Caco-2 (cell line): ENCODE data around the gene ARHGAP24. TPM values are rescaled to one million over a fixed set of nuclear protein-coding genes. Genes with fewer than 3 reads are reported as not detected.

Experiments
- BruUV-seq: library from RNA; stranded (reverse); fragments of 400-500 nt; replicated peaks from 2 replicates; lab custom pipeline; 2021; lab: Mats Ljungman, UMichigan
- CTCF ChIA-PET: fragments of 300-600 bp; sonication (Branson Sonifier 250); formaldehyde crosslinking; loops from one replicate; lab custom pipeline; 2022; ENCODE audit warnings: antibody characterized with exemption; lab: Charles Lee
- POLR2A ChIA-PET: fragments of 300-600 bp; sonication (Branson Sonifier 250); formaldehyde crosslinking; loops from one replicate; lab custom pipeline; 2022; ENCODE audit warnings: antibody characterized with exemption; lab: Charles Lee
- DNase-seq, 2 experiments: peaks; one replicate each; pipeline versions ENCODE4 v3.0.0 to v3.0.0-alpha.2; 2020 to 2022
- H3K27me3 ChIP-seq: replicated peaks from 2 replicates; pipeline ENCODE4 v1.6.0; 2011; ENCODE audit warnings: low read length; ENCODE audit not compliant: control insufficient read depth, insufficient read depth
- H3K36me3 ChIP-seq: 2 replicates; pipeline ENCODE4 v1.5.1; 2011; ENCODE audit warnings: low read length; ENCODE audit not compliant: control insufficient read depth, insufficient read depth
- H3K4me1 ChIP-seq: fragments of 250-450 bp; sonication (Bioruptor Pico); 2 replicates; pipeline ENCODE4 v1.5.1; 2020; ENCODE audit warnings: mild to moderate bottlenecking
- H3K4me3 ChIP-seq: 2 replicates; pipeline ENCODE4 v1.5.1; 2011; ENCODE audit warnings: low read depth, mild to moderate bottlenecking, control low read depth, low read length
- H3K9me3 ChIP-seq: fragments of 250-450 bp; sonication (Bioruptor Pico); 2 replicates; pipeline ENCODE4 v1.5.1; 2020; ENCODE audit warnings: mild to moderate bottlenecking, moderate library complexity
- H3K27ac Mint-ChIP-seq: one replicate; pipeline ENCODE4 v1.8.0; 2022; ENCODE audit warnings: mixed read lengths; ENCODE audit not compliant: unreplicated experiment
- H3K27me3 Mint-ChIP-seq: one replicate; pipeline ENCODE4 v1.8.0; 2022; ENCODE audit warnings: mixed read lengths; ENCODE audit not compliant: insufficient read depth, unreplicated experiment
- H3K36me3 Mint-ChIP-seq: one replicate; pipeline ENCODE4 v1.8.0; 2022; ENCODE audit warnings: mild to moderate bottlenecking, mixed read lengths; ENCODE audit not compliant: insufficient read depth, unreplicated experiment
- H3K4me1 Mint-ChIP-seq: one replicate; pipeline ENCODE4 v1.8.0; 2022; ENCODE audit warnings: low read depth, mixed read lengths; ENCODE audit not compliant: unreplicated experiment
- H3K4me3 Mint-ChIP-seq: one replicate; pipeline ENCODE4 v1.8.0; 2022; ENCODE audit warnings: mild to moderate bottlenecking, moderate library complexity, mixed read lengths; ENCODE audit not compliant: unreplicated experiment
- H3K9me3 Mint-ChIP-seq: one replicate; pipeline ENCODE4 v1.8.0; 2022; ENCODE audit warnings: mixed read lengths; ENCODE audit not compliant: unreplicated experiment
- intact Hi-C: fragments of 100-400 bp; cut with micrococcal nuclease; formaldehyde crosslinking; loops from one replicate; pipeline ENCODE4 v1.10.0; 2022; ENCODE audit not compliant: unreplicated experiment
- total RNA-seq: library from RNA; stranded (reverse); gene quantifications from 2 replicates; pipeline ENCODE4 v1.2.3, GENCODE V29; 2022
- TF ChIP-seq, protein P1 (sequence below), 2 experiments: fragments of 200-600 bp in 1 of 2; IDR thresholded peaks; 1 replicate in 1 of 2; 2 replicates in 1 of 2; pipeline versions ENCODE4 v1.5.1 to v1.8.0; 2011 to 2022; ENCODE audit warnings: antibody characterized with exemption in 1 of 2, control low read depth in 1 of 2, inconsistent platforms in 1 of 2, low read depth in 1 of 2, low read length in 1 of 2, mild to moderate bottlenecking in 1 of 2, moderate library complexity in 1 of 2; ENCODE audit not compliant: insufficient read depth in 1 of 2, severe bottlenecking in 1 of 2, unreplicated experiment in 1 of 2

Gene ARHGAP24
- total RNA-seq, 1 experiment from 2014 or later = 2.8 TPM

DNA sequence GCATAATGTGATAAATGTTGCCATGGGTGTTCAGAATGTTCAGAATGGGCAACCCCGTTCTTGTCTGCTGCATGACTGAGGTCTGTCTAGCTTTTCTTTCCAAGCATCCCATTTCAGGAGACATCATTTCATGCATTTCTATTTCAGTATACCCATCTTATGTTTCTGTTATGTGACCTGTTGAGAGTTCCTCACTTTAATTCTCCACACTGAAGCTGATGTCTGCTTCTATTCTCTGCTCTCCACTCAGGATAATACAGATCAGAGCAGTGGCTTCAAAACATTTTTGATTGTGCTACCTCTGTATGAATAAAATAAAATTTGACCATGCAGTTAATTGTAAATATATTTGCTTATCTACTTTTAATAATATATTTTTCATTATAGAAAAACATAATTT is 398.6 kb downstream of the ARHGAP24 start:
- Mint-ChIP-seq H3K27me3 (no peaks in the 10 kb centered on the region), H3K36me3 (no peaks in the 10 kb centered on the region), H3K9me3 (no peaks in the 10 kb centered on the region), H3K4me1 (no peaks in the 10 kb centered on the region), H3K4me3 (no peak overlapping the region), H3K27ac (no peak overlapping the region)
- TF ChIP-seq, protein P1, sequence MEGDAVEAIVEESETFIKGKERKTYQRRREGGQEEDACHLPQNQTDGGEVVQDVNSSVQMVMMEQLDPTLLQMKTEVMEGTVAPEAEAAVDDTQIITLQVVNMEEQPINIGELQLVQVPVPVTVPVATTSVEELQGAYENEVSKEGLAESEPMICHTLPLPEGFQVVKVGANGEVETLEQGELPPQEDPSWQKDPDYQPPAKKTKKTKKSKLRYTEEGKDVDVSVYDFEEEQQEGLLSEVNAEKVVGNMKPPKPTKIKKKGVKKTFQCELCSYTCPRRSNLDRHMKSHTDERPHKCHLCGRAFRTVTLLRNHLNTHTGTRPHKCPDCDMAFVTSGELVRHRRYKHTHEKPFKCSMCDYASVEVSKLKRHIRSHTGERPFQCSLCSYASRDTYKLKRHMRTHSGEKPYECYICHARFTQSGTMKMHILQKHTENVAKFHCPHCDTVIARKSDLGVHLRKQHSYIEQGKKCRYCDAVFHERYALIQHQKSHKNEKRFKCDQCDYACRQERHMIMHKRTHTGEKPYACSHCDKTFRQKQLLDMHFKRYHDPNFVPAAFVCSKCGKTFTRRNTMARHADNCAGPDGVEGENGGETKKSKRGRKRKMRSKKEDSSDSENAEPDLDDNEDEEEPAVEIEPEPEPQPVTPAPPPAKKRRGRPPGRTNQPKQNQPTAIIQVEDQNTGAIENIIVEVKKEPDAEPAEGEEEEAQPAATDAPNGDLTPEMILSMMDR (IDR thresholded peaks at IDR 0.05; ENCODE audit: insufficient read depth in 1 of 2, low read depth in 1 of 2, low read length in 1 of 2, severe bottlenecking in 1 of 2, unreplicated experiment in 1 of 2) = no peak
- DNase-seq = no peak
- H3K27me3 ChIP-seq = no peaks in the 10 kb centered on the region
- intact Hi-C loops = no loop called here
- no peaks in the 10 kb centered on the region for H3K4me1 ChIP-seq
- no peaks in the 10 kb centered on the region for H3K9me3 ChIP-seq
- H3K4me3 ChIP-seq = no peak overlapping the region
- POLR2A ChIA-PET = no interaction called here
- CTCF ChIA-PET = no interaction called here
- no TSS peak for BruUV-seq
- H3K36me3 ChIP-seq = no peaks in the 10 kb centered on the region

DNA sequence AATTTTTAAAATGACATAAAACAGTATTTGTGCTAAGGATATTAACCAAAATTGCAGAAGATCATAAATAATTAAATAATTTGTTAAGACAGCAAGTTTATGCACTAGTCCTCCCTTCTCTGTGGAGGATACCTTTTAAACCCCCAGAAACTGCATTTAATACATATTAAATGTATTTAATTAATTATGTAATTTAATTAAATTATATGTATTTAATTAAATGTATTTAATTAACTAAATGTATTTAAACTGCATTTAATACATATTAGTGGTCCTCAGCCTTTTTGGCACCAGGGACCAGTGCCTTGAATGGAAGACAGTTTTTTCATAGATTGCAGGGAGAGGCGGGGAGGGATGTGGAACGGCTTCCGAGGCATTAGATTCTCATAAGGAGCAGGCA is 404.6 kb downstream of the ARHGAP24 start:
- H3K4me3 Mint-ChIP-seq = no peak overlapping the region
- H3K27me3 ChIP-seq = no peaks in the 10 kb centered on the region
- TF ChIP-seq, protein P1 (IDR thresholded peaks at IDR 0.05; ENCODE audit: insufficient read depth in 1 of 2, low read depth in 1 of 2, low read length in 1 of 2, severe bottlenecking in 1 of 2, unreplicated experiment in 1 of 2) = no peak
- H3K9me3 Mint-ChIP-seq = no peaks in the 10 kb centered on the region
- H3K9me3 ChIP-seq = no peaks in the 10 kb centered on the region
- H3K27me3 Mint-ChIP-seq = peaks cover 8% of the 10 kb centered on the region
- no peak overlapping the region for H3K4me3 ChIP-seq
- intact Hi-C loops = no loop called here
- no peaks in the 10 kb centered on the region for H3K36me3 Mint-ChIP-seq
- no peaks in the 10 kb centered on the region for H3K4me1 ChIP-seq
- no peak overlapping the region for H3K27ac Mint-ChIP-seq
- no peak for DNase-seq
- BruUV-seq = no TSS peak
- ChIA-PET POLR2A (no interaction called here), CTCF (no interaction called here)
- H3K4me1 Mint-ChIP-seq = no peaks in the 10 kb centered on the region
- H3K36me3 ChIP-seq = no peaks in the 10 kb centered on the region

DNA sequence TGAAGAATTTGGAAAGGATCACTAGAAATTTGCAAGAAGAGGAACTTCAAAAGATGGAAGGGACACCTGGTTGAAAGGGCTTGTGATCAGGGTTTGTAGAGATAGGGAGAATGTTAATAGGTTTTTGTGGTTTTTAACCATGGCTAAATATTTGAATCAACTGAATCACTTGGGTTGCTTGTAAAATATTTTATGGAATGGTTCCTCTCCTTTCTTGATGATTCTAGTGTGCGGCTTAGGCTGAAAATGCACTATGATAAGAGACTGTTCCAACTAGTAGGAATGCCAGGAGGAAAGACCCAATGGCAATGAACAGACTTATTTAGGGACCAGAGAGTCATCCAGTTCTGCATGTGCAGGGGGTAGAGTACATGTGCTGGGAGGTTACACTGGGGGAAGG is 408.2 kb downstream of the ARHGAP24 start:
- no peak overlapping the region for H3K27ac Mint-ChIP-seq
- TF ChIP-seq, protein P1 (IDR thresholded peaks at IDR 0.05; ENCODE audit: insufficient read depth in 1 of 2, low read depth in 1 of 2, low read length in 1 of 2, severe bottlenecking in 1 of 2, unreplicated experiment in 1 of 2) = no peak
- H3K27me3 Mint-ChIP-seq = peaks cover 8% of the 10 kb centered on the region
- no peaks in the 10 kb centered on the region for H3K27me3 ChIP-seq
- DNase-seq = no peak
- H3K4me3 Mint-ChIP-seq = no peak overlapping the region
- H3K36me3 Mint-ChIP-seq = no peaks in the 10 kb centered on the region
- ChIA-PET CTCF (no interaction called here), POLR2A (no interaction called here)
- H3K4me1 Mint-ChIP-seq = no peaks in the 10 kb centered on the region
- H3K36me3 ChIP-seq = no peaks in the 10 kb centered on the region
- intact Hi-C loops = no loop called here
- H3K9me3 ChIP-seq = no peaks in the 10 kb centered on the region
- no peaks in the 10 kb centered on the region for H3K4me1 ChIP-seq
- H3K4me3 ChIP-seq = no peak overlapping the region
- BruUV-seq = no TSS peak
- H3K9me3 Mint-ChIP-seq = no peaks in the 10 kb centered on the region
